Testis (tissue), 2 donors: ENCODE results near the gene MAP6D1.

Source experiments
- POLR2A ChIP-seq: fragments of 450-650 bp; IDR thresholded peaks from one replicate; pipeline ENCODE4 v1.6.1; 2017; ENCODE audit warnings: antibody characterized with exemption, mild to moderate bottlenecking, moderate library complexity
- TF ChIP-seq, protein P1 (sequence below), 3 experiments: fragments of 450-650 bp in 2 of 3; fragments of 200-600 bp in 1 of 3; sonication (generic) in 1 of 3; IDR thresholded peaks; one replicate each; pipeline ENCODE4 v1.5.1; 2016 to 2019; ENCODE audit warnings: antibody characterized with exemption in 3 of 3, mild to moderate bottlenecking in 2 of 3, moderate library complexity in 1 of 3

- TF ChIP-seq, protein P1, sequence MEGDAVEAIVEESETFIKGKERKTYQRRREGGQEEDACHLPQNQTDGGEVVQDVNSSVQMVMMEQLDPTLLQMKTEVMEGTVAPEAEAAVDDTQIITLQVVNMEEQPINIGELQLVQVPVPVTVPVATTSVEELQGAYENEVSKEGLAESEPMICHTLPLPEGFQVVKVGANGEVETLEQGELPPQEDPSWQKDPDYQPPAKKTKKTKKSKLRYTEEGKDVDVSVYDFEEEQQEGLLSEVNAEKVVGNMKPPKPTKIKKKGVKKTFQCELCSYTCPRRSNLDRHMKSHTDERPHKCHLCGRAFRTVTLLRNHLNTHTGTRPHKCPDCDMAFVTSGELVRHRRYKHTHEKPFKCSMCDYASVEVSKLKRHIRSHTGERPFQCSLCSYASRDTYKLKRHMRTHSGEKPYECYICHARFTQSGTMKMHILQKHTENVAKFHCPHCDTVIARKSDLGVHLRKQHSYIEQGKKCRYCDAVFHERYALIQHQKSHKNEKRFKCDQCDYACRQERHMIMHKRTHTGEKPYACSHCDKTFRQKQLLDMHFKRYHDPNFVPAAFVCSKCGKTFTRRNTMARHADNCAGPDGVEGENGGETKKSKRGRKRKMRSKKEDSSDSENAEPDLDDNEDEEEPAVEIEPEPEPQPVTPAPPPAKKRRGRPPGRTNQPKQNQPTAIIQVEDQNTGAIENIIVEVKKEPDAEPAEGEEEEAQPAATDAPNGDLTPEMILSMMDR (IDR thresholded peaks at IDR 0.05): no peak
- no peak for TF ChIP-seq POLR2A
Measured at GRCh38 chr3:183777016-183777618, 48.3 kb downstream of the MAP6D1 start.
